Smooth muscle cell (in vitro differentiated cells): ENCODE results near the gene IPMK. TPM values are rescaled to one million over a fixed set of nuclear protein-coding genes. Genes with fewer than 3 reads are reported as not detected.
"Not testable (repeated sequence)": the region's sequence is repeated elsewhere in the genome, so short reads cannot be mapped to it uniquely, and the experiment has no call there.

Experiments
- DNase-seq: peaks from one replicate; lab custom pipeline; 2025; ENCODE audit not compliant: unreplicated experiment; lab: John Stamatoyannopoulos, UW
- H2AFZ ChIP-seq: fragments of 200-600 bp; sonication (generic); 2 replicates; pipeline ENCODE4 v1.6.0; 2016; ENCODE audit warnings: antibody characterized with exemption, low read depth, mild to moderate bottlenecking
- H3F3A ChIP-seq: fragments of 200-600 bp; sonication (generic); 2 replicates; pipeline ENCODE4 v1.6.0; 2017; ENCODE audit warnings: antibody characterized with exemption, low read depth
- H3K27ac ChIP-seq: fragments of 200-600 bp; sonication (generic); 2 replicates; pipeline ENCODE4 v1.5.1; 2016; ENCODE audit warnings: low read depth, mild to moderate bottlenecking
- H3K27me3 ChIP-seq: fragments of 200-600 bp; sonication (generic); 2 replicates; pipeline ENCODE4 v1.6.1; 2016; ENCODE audit warnings: low read depth, mild to moderate bottlenecking
- H3K36me3 ChIP-seq: fragments of 200-600 bp; sonication (generic); 2 replicates; pipeline ENCODE4 v1.5.1; 2016; ENCODE audit warnings: low read depth
- H3K4me1 ChIP-seq: fragments of 200-600 bp; sonication (generic); 2 replicates; pipeline ENCODE4 v1.5.1; 2016; ENCODE audit warnings: low read depth
- H3K4me2 ChIP-seq: fragments of 200-600 bp; sonication (generic); 2 replicates; pipeline ENCODE4 v1.6.0; 2016; ENCODE audit warnings: mild to moderate bottlenecking
- H3K4me3 ChIP-seq: fragments of 200-600 bp; sonication (generic); 2 replicates; pipeline ENCODE4 v1.5.1; 2016; ENCODE audit warnings: mild to moderate bottlenecking
- H3K79me2 ChIP-seq: fragments of 200-600 bp; sonication (generic); 2 replicates; pipeline ENCODE4 v1.6.0; 2016; ENCODE audit warnings: low read depth, mild to moderate bottlenecking
- H3K9ac ChIP-seq: fragments of 200-600 bp; sonication (generic); 2 replicates; pipeline ENCODE4 v1.6.0; 2016; ENCODE audit warnings: low read depth
- H3K9me3 ChIP-seq: fragments of 200-600 bp; sonication (generic); replicated peaks from 2 replicates; pipeline ENCODE4 v1.5.1; 2016; ENCODE audit warnings: low read depth
- H4K20me1 ChIP-seq: fragments of 200-600 bp; sonication (generic); 2 replicates; pipeline ENCODE4 v1.6.0; 2016; ENCODE audit warnings: low read depth
- WGBS: methylation state at CpG from one replicate; pipeline ENCODE4 v1.1.7; 2016; ENCODE audit warnings: low lambda C conversion rate; 5-methylcytosine and 5-hydroxymethylcytosine counted together
- polyA plus RNA-seq: library from polyadenylated mRNA; unstranded; fragments of >200 nt; fragmentation: Nextera tagmentation; extraction: Ambion mirVana; gene quantifications from 2 replicates; pipeline ENCODE4 v1.2.1, GENCODE V29; 2016
- total RNA-seq: library from RNA; depleted of rRNA; stranded (reverse); fragments of >200 nt; gene quantifications from 2 replicates; pipeline ENCODE4 v1.2.3, GENCODE V29; 2014
- TF ChIP-seq, protein P1 (sequence below): fragments of 200-600 bp; sonication (generic); IDR thresholded peaks from 2 replicates; pipeline ENCODE4 v1.5.1; 2017; ENCODE audit warnings: borderline replicate concordance, mild to moderate bottlenecking, antibody characterized with exemption; ENCODE audit not compliant: insufficient read depth, poor library complexity, severe bottlenecking

IPMK gene
- total and polyA plus RNA-seq, 2 experiments from 2014 or later, result 1.9 to 9.2 TPM

DNA sequence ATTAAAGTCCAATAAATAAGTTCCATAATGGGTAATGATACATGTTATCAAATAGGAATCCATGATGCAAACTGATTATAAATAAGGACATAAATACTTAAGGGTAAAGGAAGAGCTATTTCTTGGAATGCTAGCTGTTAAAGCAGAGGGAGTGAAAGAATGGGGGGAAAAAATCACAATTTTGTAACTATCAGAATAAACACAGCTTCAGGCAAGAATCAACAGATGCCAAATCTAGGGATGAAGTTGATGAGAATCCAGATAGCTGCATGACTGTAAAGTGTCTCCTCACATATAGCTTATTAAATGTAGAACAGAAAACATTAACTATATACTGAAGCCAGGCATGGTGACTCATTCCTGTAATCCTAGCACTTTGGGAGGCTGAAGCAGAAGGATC is 4.9 kb downstream of the IPMK start:
- TF ChIP-seq, protein P1, sequence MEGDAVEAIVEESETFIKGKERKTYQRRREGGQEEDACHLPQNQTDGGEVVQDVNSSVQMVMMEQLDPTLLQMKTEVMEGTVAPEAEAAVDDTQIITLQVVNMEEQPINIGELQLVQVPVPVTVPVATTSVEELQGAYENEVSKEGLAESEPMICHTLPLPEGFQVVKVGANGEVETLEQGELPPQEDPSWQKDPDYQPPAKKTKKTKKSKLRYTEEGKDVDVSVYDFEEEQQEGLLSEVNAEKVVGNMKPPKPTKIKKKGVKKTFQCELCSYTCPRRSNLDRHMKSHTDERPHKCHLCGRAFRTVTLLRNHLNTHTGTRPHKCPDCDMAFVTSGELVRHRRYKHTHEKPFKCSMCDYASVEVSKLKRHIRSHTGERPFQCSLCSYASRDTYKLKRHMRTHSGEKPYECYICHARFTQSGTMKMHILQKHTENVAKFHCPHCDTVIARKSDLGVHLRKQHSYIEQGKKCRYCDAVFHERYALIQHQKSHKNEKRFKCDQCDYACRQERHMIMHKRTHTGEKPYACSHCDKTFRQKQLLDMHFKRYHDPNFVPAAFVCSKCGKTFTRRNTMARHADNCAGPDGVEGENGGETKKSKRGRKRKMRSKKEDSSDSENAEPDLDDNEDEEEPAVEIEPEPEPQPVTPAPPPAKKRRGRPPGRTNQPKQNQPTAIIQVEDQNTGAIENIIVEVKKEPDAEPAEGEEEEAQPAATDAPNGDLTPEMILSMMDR, result no peak
- H3K79me2 ChIP-seq, result peaks cover 68% of the 10 kb centered on the region
- DNase-seq, result no peak
- no peaks in the 10 kb centered on the region for H3F3A ChIP-seq
- no peak overlapping the region for H2AFZ ChIP-seq
- H3K9ac ChIP-seq, result no peak overlapping the region
- no peak overlapping the region for H3K27ac ChIP-seq
- H3K9me3 ChIP-seq, result no peaks in the 10 kb centered on the region
- H3K36me3 ChIP-seq, result no peaks in the 10 kb centered on the region
- no peak overlapping the region for H3K4me3 ChIP-seq
- peaks cover 7% of the 10 kb centered on the region for H4K20me1 ChIP-seq
- H3K4me2 ChIP-seq, result no peak overlapping the region
- H3K4me1 ChIP-seq, result peaks cover 16% of the 10 kb centered on the region
- H3K27me3 ChIP-seq, result no peaks in the 10 kb centered on the region

DNA sequence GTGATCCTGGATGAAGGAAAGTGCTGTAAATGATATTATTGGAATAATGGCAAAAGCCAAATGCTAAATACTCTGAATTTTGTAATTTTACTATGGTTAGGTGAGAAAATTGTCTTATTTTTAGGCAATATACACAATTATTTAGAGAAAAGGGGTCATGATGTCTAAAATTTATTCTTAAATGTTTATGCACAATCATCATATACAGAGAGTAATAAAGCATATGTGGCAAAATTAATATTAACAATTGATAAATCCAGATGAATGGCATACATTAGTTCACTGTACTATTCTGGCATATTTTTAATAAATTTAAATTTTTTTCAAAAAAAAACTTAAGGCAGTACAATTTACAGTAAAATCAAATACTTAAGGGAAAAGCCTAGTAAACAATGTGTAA is 7.4 kb downstream of the IPMK start:
- Histone ChIP-seq H2AFZ (no peak overlapping the region), H3K9ac (no peak overlapping the region), H4K20me1 (peaks cover 7% of the 10 kb centered on the region), H3F3A (no peaks in the 10 kb centered on the region), H3K4me2 (no peak overlapping the region), H3K27me3 (no peaks in the 10 kb centered on the region), H3K9me3 (peaks cover 8% of the 10 kb centered on the region), H3K36me3 (no peaks in the 10 kb centered on the region), H3K4me3 (no peak overlapping the region), H3K27ac (no peak overlapping the region), H3K4me1 (peaks cover 10% of the 10 kb centered on the region), H3K79me2 (peaks cover 71% of the 10 kb centered on the region)
- DNase-seq, result no peak
- TF ChIP-seq, protein P1, result no peak

DNA sequence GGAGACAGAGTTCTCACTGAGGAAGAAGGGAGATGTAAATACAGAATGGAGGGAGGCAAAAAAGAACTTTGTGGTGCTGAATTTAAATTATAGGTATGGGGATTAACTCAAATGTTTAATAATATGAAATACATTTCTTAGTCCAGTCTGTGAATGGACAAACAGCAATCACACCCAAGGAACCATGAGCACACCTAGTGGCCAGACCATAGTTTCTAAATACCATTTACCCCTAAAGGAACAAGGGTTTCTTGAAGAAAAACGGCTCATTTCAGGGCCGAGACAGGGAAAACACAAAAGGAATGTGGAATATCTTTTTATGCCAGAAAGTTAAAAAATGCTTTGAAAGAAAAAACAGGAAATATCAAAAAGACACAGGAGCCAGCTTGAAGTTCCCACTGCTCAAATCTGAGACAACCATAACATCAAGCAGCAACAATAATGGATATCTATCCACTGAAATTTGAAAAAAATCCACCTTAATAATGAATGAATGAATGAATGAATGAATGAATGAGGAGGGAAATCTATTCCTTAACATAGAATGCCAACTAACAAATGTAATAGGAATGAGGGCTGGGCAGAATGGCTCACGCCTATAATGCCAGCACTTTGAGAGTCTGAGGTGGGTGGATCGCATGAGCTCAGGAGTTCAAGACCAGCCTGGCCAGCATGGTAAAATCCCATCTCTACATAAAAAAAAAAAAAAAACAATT is 8.6 kb downstream of the IPMK start:
- TF ChIP-seq, protein P1, result no peak
- no peak overlapping the region for H2AFZ ChIP-seq
- H3K4me2 ChIP-seq, result no peak overlapping the region
- peaks cover 7% of the 10 kb centered on the region for H4K20me1 ChIP-seq
- H3K9ac ChIP-seq, result no peak overlapping the region
- no peak overlapping the region for H3K27ac ChIP-seq
- no peaks in the 10 kb centered on the region for H3K36me3 ChIP-seq
- peaks cover 8% of the 10 kb centered on the region for H3K9me3 ChIP-seq
- H3K4me3 ChIP-seq, result no peak overlapping the region
- peaks cover 59% of the 10 kb centered on the region for H3K79me2 ChIP-seq
- WGBS, result 98% methylated on average over 4 of the region's 4 CpGs
- no peak for DNase-seq
- no peaks in the 10 kb centered on the region for H3K27me3 ChIP-seq
- no peaks in the 10 kb centered on the region for H3K4me1 ChIP-seq
- H3F3A ChIP-seq, result no peaks in the 10 kb centered on the region

DNA sequence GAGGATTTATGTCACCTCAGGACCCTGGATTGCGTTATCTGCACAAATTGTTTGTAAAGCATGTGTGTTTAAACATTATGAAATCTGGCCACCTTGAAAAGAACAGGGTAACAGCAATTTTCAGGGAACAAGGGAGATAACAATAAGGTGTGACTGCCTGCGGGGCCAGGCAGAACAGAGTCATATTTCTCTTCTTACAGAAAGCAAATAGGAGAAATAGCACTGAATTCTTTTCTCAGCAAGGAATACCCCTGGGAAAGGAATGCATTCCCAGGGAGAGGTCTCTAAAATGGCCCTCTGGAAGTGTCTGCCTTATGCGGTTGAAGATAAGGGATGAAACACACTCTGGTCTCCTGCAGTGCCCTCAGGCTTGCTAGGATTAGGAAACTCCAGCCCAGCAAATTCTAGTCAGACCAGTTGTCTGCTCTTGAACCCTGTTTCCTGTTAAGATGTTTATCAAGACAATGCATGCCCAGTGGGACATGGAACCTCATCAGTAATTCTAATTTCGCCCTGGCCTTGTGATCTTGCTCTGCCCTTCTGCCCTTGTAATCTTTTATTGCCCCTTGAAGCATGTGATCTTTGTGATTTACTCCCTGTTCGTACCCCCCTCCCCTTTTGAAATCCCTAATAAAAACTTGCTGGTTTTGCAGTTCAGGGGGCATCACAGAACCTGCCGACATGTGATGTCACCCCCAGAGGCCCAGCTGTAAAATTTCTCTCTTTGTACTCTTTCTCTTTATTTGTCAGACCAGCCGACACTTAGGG is 11.5 kb downstream of the IPMK start:
- not testable (repeated sequence) for H3K9me3 ChIP-seq, H3K4me3 ChIP-seq, H3K9ac ChIP-seq, H3K4me1 ChIP-seq, H4K20me1 ChIP-seq, H3K27me3 ChIP-seq, H3F3A ChIP-seq, H3K27ac ChIP-seq, H3K36me3 ChIP-seq, H3K4me2 ChIP-seq, DNase-seq, H2AFZ ChIP-seq
- H3K79me2 ChIP-seq, result peaks cover 32% of the 10 kb centered on the region
- 78% methylated on average over 7 of the region's 7 CpGs for WGBS
